ENCODE data around the gene MAP2K5.

MAP2K5 gene

DNA sequence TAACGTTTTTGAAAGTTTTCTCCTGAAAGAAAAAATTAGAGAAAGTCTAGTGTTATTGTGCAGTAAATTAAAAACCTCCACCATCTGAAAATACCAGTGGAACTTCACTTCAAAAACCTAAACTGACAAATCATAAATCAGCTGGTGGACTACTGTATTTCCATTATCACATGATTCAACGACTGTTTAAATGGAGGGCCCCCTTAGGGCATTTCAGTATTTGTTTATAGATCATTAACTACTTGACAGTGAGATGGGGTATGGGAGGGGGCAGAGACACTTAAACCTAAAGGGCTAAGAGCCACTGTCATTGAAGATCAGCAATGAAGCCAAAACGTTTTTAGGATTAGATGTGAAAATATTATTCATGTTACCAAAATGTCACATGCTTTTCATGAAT lies 30.4 kb upstream of the MAP2K5 start (continued):
- TF ChIP-seq ZNF433 (tag by site-specific recombination; IDR thresholded peaks at IDR 0.05; ENCODE audit: low read depth) = no peak
- TF ChIP-seq ZEB2 (tag by site-specific recombination; IDR thresholded peaks at IDR 0.05) = peak; percentile 55; the same call in 1 of the 2 replicates
- TF ChIP-seq ZNF302 (tag by site-specific recombination; IDR thresholded peaks at IDR 0.05; ENCODE audit: low read depth) = no peak
- no peak for TF ChIP-seq ZNF214 (tag by site-specific recombination; IDR thresholded peaks at IDR 0.05; ENCODE audit: borderline replicate concordance)
- no peak for TF ChIP-seq ZNF155 (tag by site-specific recombination; IDR thresholded peaks at IDR 0.05)
- TF ChIP-seq TCF7L2 (IDR thresholded peaks at IDR 0.05; ENCODE audit: borderline replicate concordance, low read depth, low read length) = no peak; the same call in 1 of the 2 replicates
- no peak for TF ChIP-seq ZNF112 (tag by site-specific recombination; IDR thresholded peaks at IDR 0.05)
- no peak for TF ChIP-seq TSHZ1 (tag by site-specific recombination; IDR thresholded peaks at IDR 0.05; ENCODE audit: borderline replicate concordance)
- no peak for TF ChIP-seq ZNF776 (tag by site-specific recombination; IDR thresholded peaks at IDR 0.05; ENCODE audit: borderline replicate concordance)
- TF ChIP-seq ZNF335 (tag by site-specific recombination; conservative IDR thresholded peaks at IDR 0.05) = no peak
- TF ChIP-seq YY2 (tag by site-specific recombination; IDR thresholded peaks at IDR 0.05) = no peak
- TF ChIP-seq, protein P1, sequence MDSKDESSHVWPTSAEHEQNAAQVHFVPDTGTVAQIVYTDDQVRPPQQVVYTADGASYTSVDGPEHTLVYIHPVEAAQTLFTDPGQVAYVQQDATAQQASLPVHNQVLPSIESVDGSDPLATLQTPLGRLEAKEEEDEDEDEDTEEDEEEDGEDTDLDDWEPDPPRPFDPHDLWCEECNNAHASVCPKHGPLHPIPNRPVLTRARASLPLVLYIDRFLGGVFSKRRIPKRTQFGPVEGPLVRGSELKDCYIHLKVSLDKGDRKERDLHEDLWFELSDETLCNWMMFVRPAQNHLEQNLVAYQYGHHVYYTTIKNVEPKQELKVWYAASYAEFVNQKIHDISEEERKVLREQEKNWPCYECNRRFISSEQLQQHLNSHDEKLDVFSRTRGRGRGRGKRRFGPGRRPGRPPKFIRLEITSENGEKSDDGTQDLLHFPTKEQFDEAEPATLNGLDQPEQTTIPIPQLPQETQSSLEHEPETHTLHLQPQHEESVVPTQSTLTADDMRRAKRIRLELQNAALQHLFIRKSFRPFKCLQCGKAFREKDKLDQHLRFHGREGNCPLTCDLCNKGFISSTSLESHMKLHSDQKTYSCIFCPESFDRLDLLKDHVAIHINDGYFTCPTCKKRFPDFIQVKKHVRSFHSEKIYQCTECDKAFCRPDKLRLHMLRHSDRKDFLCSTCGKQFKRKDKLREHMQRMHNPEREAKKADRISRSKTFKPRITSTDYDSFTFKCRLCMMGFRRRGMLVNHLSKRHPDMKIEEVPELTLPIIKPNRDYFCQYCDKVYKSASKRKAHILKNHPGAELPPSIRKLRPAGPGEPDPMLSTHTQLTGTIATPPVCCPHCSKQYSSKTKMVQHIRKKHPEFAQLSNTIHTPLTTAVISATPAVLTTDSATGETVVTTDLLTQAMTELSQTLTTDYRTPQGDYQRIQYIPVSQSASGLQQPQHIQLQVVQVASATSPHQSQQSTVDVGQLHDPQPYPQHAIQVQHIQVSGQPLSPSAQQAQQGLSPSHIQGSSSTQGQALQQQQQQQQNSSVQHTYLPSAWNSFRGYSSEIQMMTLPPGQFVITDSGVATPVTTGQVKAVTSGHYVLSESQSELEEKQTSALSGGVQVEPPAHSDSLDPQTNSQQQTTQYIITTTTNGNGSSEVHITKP (tag by site-specific recombination; IDR thresholded peaks at IDR 0.05) = no peak
- no peak for TF ChIP-seq ZBTB17 (tag by site-specific recombination; IDR thresholded peaks at IDR 0.05)
- no peak for TF ChIP-seq ATF2 (tag by site-specific recombination; IDR thresholded peaks at IDR 0.05; ENCODE audit: low read depth)
- TF ChIP-seq ZNF239 (tag by site-specific recombination; IDR thresholded peaks at IDR 0.05) = no peak
- no peak for TF ChIP-seq ZFP37 (tag by site-specific recombination; IDR thresholded peaks at IDR 0.05)
- TF ChIP-seq ZNF133 (tag by site-specific recombination; IDR thresholded peaks at IDR 0.05) = no peak
- TF ChIP-seq MZF1 (tag by site-specific recombination; IDR thresholded peaks at IDR 0.05; ENCODE audit: borderline replicate concordance) = no peak
- no peak for TF ChIP-seq ZNF785 (tag by site-specific recombination; IDR thresholded peaks at IDR 0.05)
- 0 out of 2 replicates have a peak, but pooled peaks have one; percentile 13 for TF ChIP-seq ZNF398 (tag by site-specific recombination; IDR thresholded peaks at IDR 0.05)
- no peak for TF ChIP-seq ZNF513 (tag by site-specific recombination; IDR thresholded peaks at IDR 0.05)
- no peak for TF ChIP-seq GLIS2 (tag by site-specific recombination; IDR thresholded peaks at IDR 0.05)
- TF ChIP-seq, protein P2, sequence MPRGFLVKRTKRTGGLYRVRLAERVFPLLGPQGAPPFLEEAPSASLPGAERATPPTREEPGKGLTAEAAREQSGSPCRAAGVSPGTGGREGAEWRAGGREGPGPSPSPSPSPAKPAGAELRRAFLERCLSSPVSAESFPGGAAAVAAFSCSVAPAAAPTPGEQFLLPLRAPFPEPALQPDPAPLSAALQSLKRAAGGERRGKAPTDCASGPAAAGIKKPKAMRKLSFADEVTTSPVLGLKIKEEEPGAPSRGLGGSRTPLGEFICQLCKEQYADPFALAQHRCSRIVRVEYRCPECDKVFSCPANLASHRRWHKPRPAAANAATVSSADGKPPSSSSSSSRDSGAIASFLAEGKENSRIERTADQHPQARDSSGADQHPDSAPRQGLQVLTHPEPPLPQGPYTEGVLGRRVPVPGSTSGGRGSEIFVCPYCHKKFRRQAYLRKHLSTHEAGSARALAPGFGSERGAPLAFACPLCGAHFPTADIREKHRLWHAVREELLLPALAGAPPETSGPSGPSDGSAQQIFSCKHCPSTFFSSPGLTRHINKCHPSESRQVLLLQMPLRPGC (tag by site-specific recombination; IDR thresholded peaks at IDR 0.05) = no peak
- no peak for TF ChIP-seq PATZ1 (tag by site-specific recombination; IDR thresholded peaks at IDR 0.05)
- no peak for TF ChIP-seq BCL11A (tag by site-specific recombination; IDR thresholded peaks at IDR 0.05; ENCODE audit: low read depth)
